B cell (primary cell): ENCODE results near the gene ZNF423. TPM values are rescaled to one million over a fixed set of nuclear protein-coding genes. Genes with fewer than 3 reads are reported as not detected.

Source experiments
- ATAC-seq: fragments of 200-7000 bp; cut with Tn5 transposase; one replicate; pipeline ENCODE4 v1.10.0; 2021; ENCODE audit warnings: low read depth, mild to moderate bottlenecking, moderate number of reproducible peaks, moderate library complexity
- CTCF ChIA-PET: fragments of 350-600 bp; sonication (Branson Sonifier 250); formaldehyde crosslinking; loops from one replicate; lab custom pipeline; 2021; ENCODE audit warnings: antibody characterized with exemption, inconsistent platforms; lab: Charles Lee
- POLR2A ChIA-PET: fragments of 350-600 bp; sonication (Branson Sonifier 250); formaldehyde crosslinking; loops from one replicate; lab custom pipeline; 2021; ENCODE audit warnings: antibody characterized with exemption; lab: Charles Lee
- DNase-seq: peaks from one replicate; pipeline ENCODE4 v3.0.0; 2013
- H2AFZ ChIP-seq: 2 replicates; pipeline ENCODE4 v1.6.1; 2012; ENCODE audit warnings: mild to moderate bottlenecking, low read depth, low read length; ENCODE audit not compliant: insufficient read depth, poor library complexity, severe bottlenecking
- H3K27ac ChIP-seq, 2 donors: 1 replicate in 1 of 2; 2 replicates in 1 of 2; pipeline ENCODE4 v1.5.1; 2012 to 2013; ENCODE audit warnings: low read length in 2 of 2, mild to moderate bottlenecking in 2 of 2, moderate library complexity in 1 of 2
- H3K27me3 ChIP-seq, 4 experiments: fragments of 200-600 bp in 1 of 4; sonication (generic) in 1 of 4; replicated peaks in 1 of 4; 1 replicate in 2 of 4; 2 replicates in 2 of 4; pipeline versions ENCODE4 v1.6.1 to v1.7.0; 2013 to 2016; ENCODE audit warnings: low read length in 3 of 4, mild to moderate bottlenecking in 2 of 4, mixed read lengths in 1 of 4, moderate library complexity in 1 of 4; ENCODE audit not compliant: insufficient read depth in 4 of 4, control insufficient read depth in 3 of 4; ENCODE audit errors: control extremely low read depth in 1 of 4
- H3K36me3 ChIP-seq, 2 experiments: replicated peaks in 1 of 2; 1 replicate in 1 of 2; 2 replicates in 1 of 2; pipeline versions ENCODE4 v1.6.1 to v1.7.1; 2013; ENCODE audit warnings: low read length in 1 of 2; ENCODE audit not compliant: insufficient read depth in 2 of 2, control insufficient read depth in 1 of 2; ENCODE audit errors: control extremely low read depth in 1 of 2, extremely low read depth in 1 of 2
- H3K4me1 ChIP-seq, 2 donors: fragments of 200-600 bp in 1 of 2; sonication (generic) in 1 of 2; 1 replicate in 1 of 2; 2 replicates in 1 of 2; pipeline versions ENCODE4 v1.5.1 to v1.6.1; 2013 to 2017; ENCODE audit warnings: low read length in 2 of 2; ENCODE audit not compliant: control insufficient read depth in 2 of 2, insufficient read depth in 2 of 2
- H3K4me2 ChIP-seq: replicated peaks from 2 replicates; pipeline ENCODE3; 2012; ENCODE audit warnings: mild to moderate bottlenecking, low read depth, low read length; ENCODE audit not compliant: poor library complexity, severe bottlenecking
- H3K4me3 ChIP-seq, 5 experiments: fragments of 200-600 bp in 1 of 5; sonication (generic) in 1 of 5; 1 replicate in 3 of 5; 2 replicates in 2 of 5; pipeline versions ENCODE4 v1.5.1 to v1.7.0; 2011 to 2016; ENCODE audit warnings: low read length in 4 of 5, mild to moderate bottlenecking in 4 of 5, low read depth in 2 of 5, control low read depth in 1 of 5, moderate library complexity in 1 of 5; ENCODE audit not compliant: insufficient read depth in 1 of 5; ENCODE audit errors: control extremely low read depth in 1 of 5, extremely low read depth in 1 of 5
- H3K79me2 ChIP-seq: fragments of 200-600 bp; sonication (generic); one replicate; pipeline ENCODE4 v1.6.0; 2016; ENCODE audit warnings: low read length; ENCODE audit not compliant: control insufficient read depth, insufficient read depth
- H3K9ac ChIP-seq: fragments of 200-600 bp; sonication (generic); 2 replicates; pipeline ENCODE4 v1.6.1; 2017; ENCODE audit warnings: mild to moderate bottlenecking, low read length, moderate library complexity
- H3K9me3 ChIP-seq, 3 donors: one replicate each; pipeline versions ENCODE4 v1.6.1 to v1.7.1; 2013; ENCODE audit warnings: low read length in 2 of 3; ENCODE audit not compliant: control insufficient read depth in 2 of 3, insufficient read depth in 1 of 3; ENCODE audit errors: control extremely low read depth in 1 of 3
- H4K20me1 ChIP-seq: 2 replicates; pipeline ENCODE4 v1.6.0; 2012; ENCODE audit warnings: mild to moderate bottlenecking, low read length; ENCODE audit not compliant: insufficient read depth, control insufficient read depth, poor library complexity, severe bottlenecking
- H3K27ac Mint-ChIP-seq: one replicate; pipeline ENCODE4 v1.8.0; 2021; ENCODE audit warnings: mixed read lengths
- H3K27me3 Mint-ChIP-seq: one replicate; pipeline ENCODE4 v1.8.0; 2021; ENCODE audit warnings: mixed read lengths
- H3K4me1 Mint-ChIP-seq: one replicate; pipeline ENCODE4 v1.8.0; 2021; ENCODE audit warnings: mixed read lengths
- H3K4me3 Mint-ChIP-seq: one replicate; pipeline ENCODE4 v1.8.0; 2021; ENCODE audit warnings: mixed read lengths
- H3K9me3 Mint-ChIP-seq: one replicate; pipeline ENCODE4 v1.8.0; 2022; ENCODE audit warnings: mixed read lengths; ENCODE audit not compliant: insufficient read depth
- EZH2 ChIP-seq: IDR thresholded peaks from 2 replicates; pipeline ENCODE4 v1.6.1; 2012; ENCODE audit warnings: borderline replicate concordance, low read depth, mild to moderate bottlenecking, moderate library complexity, low read length; ENCODE audit not compliant: insufficient read depth, poor library complexity, severe bottlenecking
- WGBS: methylation state at CpG from one replicate; pipeline ENCODE4 v1.1.5; 2013; ENCODE audit warnings: missing lambda C conversion rate; ENCODE audit not compliant: insufficient coverage; 5-methylcytosine and 5-hydroxymethylcytosine counted together
- intact Hi-C: fragments of 100-400 bp; cut with micrococcal nuclease; formaldehyde crosslinking; loops from one replicate; pipeline ENCODE4 v1.10.0; 2022
- polyA plus RNA-seq: library from polyadenylated mRNA; depleted of rRNA; stranded (reverse); fragments of >200 nt; gene quantifications from 2 replicates; pipeline ENCODE4 v1.2.3, GENCODE V29; 2012
- total RNA-seq, 2 donors: library from RNA; stranded (reverse); fragments of 120-200 nt in 1 of 2; gene quantifications; 1 replicate in 1 of 2; 2 replicates in 1 of 2; pipeline versions ENCODE4 v1.2.3 to v1.2.4, GENCODE V29; 2013 to 2022
- TF ChIP-seq, protein P1 (sequence below): fragments of 200-600 bp; IDR thresholded peaks from one replicate; pipeline ENCODE4 v1.8.0; 2022; ENCODE audit warnings: antibody characterized with exemption, mild to moderate bottlenecking

ZNF423 gene
- total and polyA plus RNA-seq, 2 donors (not counting 1 experiment from before 2014, with no cell fraction given): not detected

DNA sequence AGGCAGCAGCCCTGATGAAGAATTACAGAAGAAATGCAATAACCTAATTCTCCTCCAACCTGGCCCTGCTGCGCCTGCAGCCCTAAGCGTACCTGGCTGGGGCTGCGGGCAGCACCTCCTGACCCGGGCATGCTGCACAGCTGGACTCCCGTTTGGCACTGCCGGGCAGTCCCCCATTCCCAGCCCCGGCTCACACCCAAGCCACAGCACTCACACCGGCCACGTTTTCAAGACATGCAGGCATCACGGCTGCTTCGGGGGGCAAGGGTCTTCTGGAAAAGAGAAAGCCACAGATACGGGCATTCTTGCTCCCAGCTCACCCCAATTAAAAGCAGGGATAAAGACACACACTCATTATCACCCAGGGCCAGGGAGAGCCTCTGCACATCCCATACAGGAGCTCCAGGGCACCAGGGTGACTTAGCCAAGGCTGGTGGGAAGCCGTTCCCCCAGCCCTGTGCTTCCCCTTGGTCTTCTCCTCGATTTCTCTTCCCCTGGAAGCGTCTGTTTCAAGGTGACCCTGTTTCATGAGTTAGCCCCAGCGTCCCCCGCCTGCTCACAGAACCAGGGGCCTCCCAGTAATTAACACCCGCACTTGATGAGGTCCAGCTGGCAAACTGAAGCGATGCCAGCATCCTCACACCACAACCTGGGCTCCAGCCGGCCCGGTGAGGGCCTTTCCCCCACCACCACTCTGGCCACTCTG is 265.6 kb downstream of the ZNF423 start:
- H3K9ac ChIP-seq: no peak overlapping the region
- no peak overlapping the region for H3K4me3 ChIP-seq
- H3K4me1 ChIP-seq: no peaks in the 10 kb centered on the region
- no peak overlapping the region for H3K4me2 ChIP-seq
- TF ChIP-seq, protein P1, sequence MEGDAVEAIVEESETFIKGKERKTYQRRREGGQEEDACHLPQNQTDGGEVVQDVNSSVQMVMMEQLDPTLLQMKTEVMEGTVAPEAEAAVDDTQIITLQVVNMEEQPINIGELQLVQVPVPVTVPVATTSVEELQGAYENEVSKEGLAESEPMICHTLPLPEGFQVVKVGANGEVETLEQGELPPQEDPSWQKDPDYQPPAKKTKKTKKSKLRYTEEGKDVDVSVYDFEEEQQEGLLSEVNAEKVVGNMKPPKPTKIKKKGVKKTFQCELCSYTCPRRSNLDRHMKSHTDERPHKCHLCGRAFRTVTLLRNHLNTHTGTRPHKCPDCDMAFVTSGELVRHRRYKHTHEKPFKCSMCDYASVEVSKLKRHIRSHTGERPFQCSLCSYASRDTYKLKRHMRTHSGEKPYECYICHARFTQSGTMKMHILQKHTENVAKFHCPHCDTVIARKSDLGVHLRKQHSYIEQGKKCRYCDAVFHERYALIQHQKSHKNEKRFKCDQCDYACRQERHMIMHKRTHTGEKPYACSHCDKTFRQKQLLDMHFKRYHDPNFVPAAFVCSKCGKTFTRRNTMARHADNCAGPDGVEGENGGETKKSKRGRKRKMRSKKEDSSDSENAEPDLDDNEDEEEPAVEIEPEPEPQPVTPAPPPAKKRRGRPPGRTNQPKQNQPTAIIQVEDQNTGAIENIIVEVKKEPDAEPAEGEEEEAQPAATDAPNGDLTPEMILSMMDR: no peak
- no peak for TF ChIP-seq EZH2
- no peak overlapping the region for H3K4me3 Mint-ChIP-seq
- H4K20me1 ChIP-seq: no peaks in the 10 kb centered on the region
- 91% methylated on average over 17 of the region's 21 CpGs for WGBS
- no peaks in the 10 kb centered on the region for H3K9me3 Mint-ChIP-seq
- no peaks in the 10 kb centered on the region for H3K79me2 ChIP-seq
- ChIA-PET POLR2A (no interaction called here), CTCF (no interaction called here)
- intact Hi-C loops: no loop called here
- H3K27ac Mint-ChIP-seq: no peak overlapping the region
- H3K9me3 ChIP-seq: no peaks in the 10 kb centered on the region
- H3K27me3 ChIP-seq: peaks cover 0 to 7% (median under 1%) of the 10 kb centered on the region in 4 experiments
- no peaks in the 10 kb centered on the region for H3K36me3 ChIP-seq
- ATAC-seq (no peak), DNase-seq (no peak)
- no peak overlapping the region for H2AFZ ChIP-seq
- H3K27me3 Mint-ChIP-seq: peaks cover 14% of the 10 kb centered on the region
- H3K4me1 Mint-ChIP-seq: no peaks in the 10 kb centered on the region
- H3K27ac ChIP-seq: no peak overlapping the region

DNA sequence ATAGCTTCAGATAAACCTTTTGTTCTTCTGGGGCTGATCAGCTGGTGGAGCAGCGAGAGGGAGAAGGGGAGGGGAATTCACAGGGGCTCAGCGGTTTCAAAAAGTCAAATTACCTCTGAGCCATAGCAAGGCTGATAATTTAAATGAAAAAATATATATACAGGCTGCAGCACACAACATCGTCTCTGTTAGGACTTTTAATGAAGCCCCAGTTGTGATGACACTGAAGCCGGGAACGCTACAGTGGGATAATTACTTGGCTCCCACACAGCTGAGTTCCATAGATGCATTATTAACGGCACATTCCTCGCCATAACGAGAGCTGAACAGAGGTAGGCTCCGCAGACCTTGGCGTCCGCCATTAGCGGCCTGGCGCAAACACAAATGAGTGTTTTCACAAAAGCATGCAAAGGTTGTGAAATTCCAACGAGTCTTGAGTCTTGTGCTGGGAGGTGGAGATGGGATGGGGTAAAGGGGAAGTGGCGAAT is 266.3 kb downstream of the ZNF423 start:
- Histone ChIP-seq H3K9ac (no peak overlapping the region), H3K27ac (no peak overlapping the region), H3K4me1 (no peaks in the 10 kb centered on the region), H4K20me1 (no peaks in the 10 kb centered on the region), H3K4me2 (no peak overlapping the region), H3K79me2 (no peaks in the 10 kb centered on the region), H3K36me3 (no peaks in the 10 kb centered on the region), H3K27me3 (peaks cover 0 to 7% (median under 1%) of the 10 kb centered on the region in 4 experiments), H2AFZ (no peak overlapping the region), H3K4me3 (no peak overlapping the region), H3K9me3 (no peaks in the 10 kb centered on the region)
- ChIA-PET POLR2A (no interaction called here), CTCF (no interaction called here)
- Mint-ChIP-seq H3K27ac (no peak overlapping the region), H3K4me1 (no peaks in the 10 kb centered on the region), H3K4me3 (no peak overlapping the region), H3K27me3 (peaks cover 13% of the 10 kb centered on the region), H3K9me3 (no peaks in the 10 kb centered on the region)
- intact Hi-C loops: no loop called here
- ATAC-seq: no peak
- no peak for DNase-seq
- WGBS: 92% methylated on average over 11 of the region's 15 CpGs
- TF ChIP-seq, protein P1: no peak
- TF ChIP-seq EZH2: no peak
